SU-DHL-6 (cell line): ENCODE results near the gene PIAS3.
A peak's percentile ranks its signal among the peaks of the same experiment; 100 is the strongest.

ENCODE experiments used
- H2AFZ ChIP-seq: fragments of 200-600 bp; sonication (generic); 2 replicates; pipeline ENCODE4 v1.6.1; 2014; ENCODE audit warnings: low read depth, mild to moderate bottlenecking, moderate library complexity, mixed read lengths, antibody characterized with exemption, low read length; ENCODE audit not compliant: severe bottlenecking
- H3F3A ChIP-seq: fragments of 200-600 bp; shearing (Covaris generic); 2 replicates; pipeline ENCODE4 v1.6.0; 2016; ENCODE audit warnings: antibody characterized with exemption, mild to moderate bottlenecking; ENCODE audit not compliant: insufficient read depth
- H3K27ac ChIP-seq: fragments of 200-600 bp; sonication (generic); 2 replicates; pipeline ENCODE4 v1.5.1; 2016; ENCODE audit warnings: low read depth, mild to moderate bottlenecking, low read length, moderate library complexity, mixed read lengths
- H3K27me3 ChIP-seq: fragments of 200-600 bp; sonication (generic), shearing (Covaris generic); 2 replicates; pipeline ENCODE4 v1.6.0; 2014; ENCODE audit warnings: mild to moderate bottlenecking, low read length
- H3K36me3 ChIP-seq: fragments of 200-600 bp; sonication (generic); 2 replicates; pipeline ENCODE4 v1.6.1; 2014; ENCODE audit warnings: mild to moderate bottlenecking, low read length, mixed read lengths
- H3K4me2 ChIP-seq: fragments of 300-600, 200-600 bp; shearing (Covaris generic), sonication (generic); 2 replicates; pipeline ENCODE4 v1.6.0; 2014; ENCODE audit warnings: low read length, low read depth, mild to moderate bottlenecking; ENCODE audit not compliant: poor library complexity, severe bottlenecking
- H3K4me3 ChIP-seq: fragments of 200-600 bp; sonication (generic); 2 replicates; pipeline ENCODE4 v1.5.1; 2014; ENCODE audit warnings: antibody characterized with exemption, low read length, mild to moderate bottlenecking, mixed read lengths; ENCODE audit not compliant: insufficient read depth, poor library complexity, severe bottlenecking
- H3K79me2 ChIP-seq: fragments of 200-600 bp; sonication (generic); 2 replicates; pipeline ENCODE4 v1.6.1; 2014; ENCODE audit warnings: mild to moderate bottlenecking, low read length, moderate library complexity; ENCODE audit not compliant: insufficient read depth
- H3K9ac ChIP-seq: fragments of 200-600 bp; sonication (generic); 2 replicates; pipeline ENCODE4 v1.7.0; 2014; ENCODE audit warnings: mild to moderate bottlenecking, low read length
- H3K9me2 ChIP-seq: fragments of 200-600 bp; sonication (generic); replicated peaks from 2 replicates; pipeline ENCODE4 v1.6.1; 2014; ENCODE audit warnings: low read length; ENCODE audit not compliant: insufficient read depth
- H3K9me3 ChIP-seq: fragments of 200-600 bp; sonication (generic); 2 replicates; pipeline ENCODE4 v1.6.1; 2014; ENCODE audit warnings: low read length, mixed read lengths; ENCODE audit not compliant: insufficient read depth
- H4K20me1 ChIP-seq: fragments of 200-600 bp; sonication (generic); 2 replicates; pipeline ENCODE4 v1.6.1; 2014; ENCODE audit warnings: low read depth, mild to moderate bottlenecking, antibody characterized with exemption, low read length, moderate library complexity, mixed read lengths
- EZH2phosphoT487 ChIP-seq: fragments of 200-600 bp; sonication (generic), shearing (Covaris generic); conservative IDR thresholded peaks from 2 replicates; pipeline ENCODE4 v1.6.1; 2018; ENCODE audit warnings: mild to moderate bottlenecking, antibody characterized with exemption, low read length, moderate library complexity, mixed read lengths
- TF ChIP-seq, protein P1 (sequence below): fragments of 200-600 bp; sonication (generic); IDR thresholded peaks from one replicate; pipeline ENCODE4 v1.5.1; 2017; ENCODE audit warnings: antibody characterized with exemption, mild to moderate bottlenecking, low read length, moderate library complexity; ENCODE audit not compliant: insufficient read depth, poor library complexity, severe bottlenecking

PIAS3 gene

DNA sequence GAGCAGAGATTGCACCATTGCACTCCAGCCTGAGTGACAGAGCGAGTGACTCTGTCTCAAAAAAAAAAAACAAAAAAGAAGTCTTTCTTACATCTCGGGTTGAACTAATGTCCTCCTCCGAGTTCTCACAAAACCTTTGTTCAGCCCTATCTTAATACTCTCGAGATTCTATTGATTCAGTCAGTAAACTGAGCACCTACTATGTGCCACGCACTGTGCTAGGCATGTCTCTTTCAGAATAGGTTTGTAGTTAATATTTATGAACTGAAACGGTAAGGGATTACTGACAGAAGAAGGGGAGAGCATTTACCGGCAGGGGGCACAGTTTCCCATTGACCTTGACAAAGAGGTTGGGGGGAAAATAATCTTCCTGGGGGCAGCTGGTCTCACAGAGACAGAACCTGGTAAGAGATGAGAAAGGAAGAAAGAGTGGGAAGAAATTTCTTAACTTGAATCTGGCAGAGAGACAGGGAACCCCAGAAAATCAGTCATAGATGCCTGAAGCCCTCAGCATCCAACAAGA is 3.4 kb downstream of the PIAS3 start:
- no peaks in the 10 kb centered on the region for H3K79me2 ChIP-seq
- H3K4me3 ChIP-seq = no peak overlapping the region
- no peaks in the 10 kb centered on the region for H3K9me2 ChIP-seq
- H3K36me3 ChIP-seq = no peaks in the 10 kb centered on the region
- TF ChIP-seq, protein P1, sequence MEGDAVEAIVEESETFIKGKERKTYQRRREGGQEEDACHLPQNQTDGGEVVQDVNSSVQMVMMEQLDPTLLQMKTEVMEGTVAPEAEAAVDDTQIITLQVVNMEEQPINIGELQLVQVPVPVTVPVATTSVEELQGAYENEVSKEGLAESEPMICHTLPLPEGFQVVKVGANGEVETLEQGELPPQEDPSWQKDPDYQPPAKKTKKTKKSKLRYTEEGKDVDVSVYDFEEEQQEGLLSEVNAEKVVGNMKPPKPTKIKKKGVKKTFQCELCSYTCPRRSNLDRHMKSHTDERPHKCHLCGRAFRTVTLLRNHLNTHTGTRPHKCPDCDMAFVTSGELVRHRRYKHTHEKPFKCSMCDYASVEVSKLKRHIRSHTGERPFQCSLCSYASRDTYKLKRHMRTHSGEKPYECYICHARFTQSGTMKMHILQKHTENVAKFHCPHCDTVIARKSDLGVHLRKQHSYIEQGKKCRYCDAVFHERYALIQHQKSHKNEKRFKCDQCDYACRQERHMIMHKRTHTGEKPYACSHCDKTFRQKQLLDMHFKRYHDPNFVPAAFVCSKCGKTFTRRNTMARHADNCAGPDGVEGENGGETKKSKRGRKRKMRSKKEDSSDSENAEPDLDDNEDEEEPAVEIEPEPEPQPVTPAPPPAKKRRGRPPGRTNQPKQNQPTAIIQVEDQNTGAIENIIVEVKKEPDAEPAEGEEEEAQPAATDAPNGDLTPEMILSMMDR = peak; percentile 36
- TF ChIP-seq EZH2phosphoT487 = no peak
- H3K9me3 ChIP-seq = no peaks in the 10 kb centered on the region
- no peak overlapping the region for H3K4me2 ChIP-seq
- H3F3A ChIP-seq = no peaks in the 10 kb centered on the region
- no peaks in the 10 kb centered on the region for H4K20me1 ChIP-seq
- H3K27me3 ChIP-seq = no peaks in the 10 kb centered on the region
- no peak overlapping the region for H3K9ac ChIP-seq
- H2AFZ ChIP-seq = no peak overlapping the region
- H3K27ac ChIP-seq = no peak overlapping the region

- Histone ChIP-seq H3K4me3 (no peak overlapping the region), H3K27ac (no peak overlapping the region), H3K9ac (no peak overlapping the region), H3K27me3 (no peaks in the 10 kb centered on the region), H3K4me2 (no peak overlapping the region), H3K36me3 (no peaks in the 10 kb centered on the region), H3K9me3 (no peaks in the 10 kb centered on the region), H2AFZ (no peak overlapping the region), H4K20me1 (no peaks in the 10 kb centered on the region), H3K9me2 (no peaks in the 10 kb centered on the region), H3F3A (peaks cover 14% of the 10 kb centered on the region), H3K79me2 (no peaks in the 10 kb centered on the region)
- TF ChIP-seq, protein P1 = peak; percentile 32
- TF ChIP-seq EZH2phosphoT487 = no peak
These were observed 9.3 kb downstream of the PIAS3 start for GRCh38 chr1:145849356-145850160.

- peaks cover 3% of the 10 kb centered on the region; the same call in 1 of the 2 replicates for H3K36me3 ChIP-seq
- no peak for TF ChIP-seq EZH2phosphoT487
- TF ChIP-seq, protein P1 = no peak
These were observed 11.1 kb downstream of the PIAS3 start for GRCh38 chr1:145847827-145848226.

More at GRCh38 chr1:145847827-145848226, 11.1 kb downstream of the PIAS3 start:
- Histone ChIP-seq H3K9me2 (no peaks in the 10 kb centered on the region), H3K27ac (no peak overlapping the region), H4K20me1 (no peaks in the 10 kb centered on the region), H3K9me3 (no peaks in the 10 kb centered on the region), H3K4me3 (no peak overlapping the region), H3K4me2 (no peak overlapping the region), H3F3A (peaks cover 31% of the 10 kb centered on the region), H3K9ac (no peak overlapping the region), H3K79me2 (no peaks in the 10 kb centered on the region), H3K27me3 (no peaks in the 10 kb centered on the region), H2AFZ (no peak overlapping the region)
